ENCODE measurements around the gene WBP11. TPM values are rescaled to one million over a fixed set of nuclear protein-coding genes. Genes with fewer than 3 reads are reported as not detected.

The WBP11 gene
- total RNA-seq, 1 experiment from 2014 or later = 111 TPM

DNA sequence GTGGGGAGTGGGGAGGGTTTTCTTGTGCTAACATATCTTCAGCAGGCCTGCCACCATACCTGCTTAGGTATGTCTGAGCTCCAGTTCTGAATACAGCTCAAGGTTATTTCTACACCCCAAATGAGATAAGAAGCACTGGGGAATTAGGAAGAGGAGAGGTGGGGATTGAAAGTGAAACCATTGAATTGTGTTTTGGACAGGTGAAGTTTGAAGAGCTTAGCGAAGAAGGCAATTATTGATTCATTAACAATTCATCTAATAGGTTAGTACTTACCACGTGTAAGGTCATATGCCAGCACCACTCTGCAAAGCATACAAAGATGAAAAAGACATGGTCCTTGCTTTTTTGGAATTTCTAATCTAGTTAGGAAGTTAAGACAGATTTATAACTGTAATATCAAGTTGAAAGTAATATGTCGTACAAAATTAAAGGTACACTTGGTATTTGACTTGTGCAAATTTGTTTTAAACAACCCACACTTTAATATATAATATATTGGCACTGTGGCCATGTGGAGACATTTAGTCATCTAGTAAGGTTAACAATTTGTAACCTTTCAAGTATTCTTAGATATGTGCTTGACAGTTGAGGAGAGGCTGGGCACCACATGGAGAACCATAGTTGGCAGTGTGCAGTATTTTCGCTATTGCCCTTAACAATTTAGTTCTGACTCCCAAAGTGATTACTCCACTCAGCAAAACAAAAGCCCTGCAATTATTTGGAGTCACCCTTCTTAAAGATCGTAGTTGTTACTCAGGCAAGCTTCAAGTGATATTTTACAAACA, 7.1 kb upstream of the WBP11 start:
- no peak for ATAC-seq
- Mint-ChIP-seq H3K4me1 (no peaks in the 10 kb centered on the region), H3K27me3 (ENCODE audit: low read depth) (no peaks in the 10 kb centered on the region), H3K27ac (no peak overlapping the region), H3K4me3 (no peak overlapping the region), H3K36me3 (no peaks in the 10 kb centered on the region), H3K9me3 (no peaks in the 10 kb centered on the region)
- ChIA-PET CTCF (interaction anchor here (0.6 to 3.4 kb wide), 16 partner anchors 11 to 532 kb away, joined by 3 to 44 read pairs (median 4); partner anchors contain the start of gene RERG), POLR2A (no interaction called here)
- no peak for DNase-seq (ENCODE audit: low spot score)
- TF ChIP-seq OVOL2 (CRISPR knock-in tag; IDR thresholded peaks at IDR 0.05; ENCODE audit: borderline replicate concordance) = no peak
- TF ChIP-seq, protein P1, sequence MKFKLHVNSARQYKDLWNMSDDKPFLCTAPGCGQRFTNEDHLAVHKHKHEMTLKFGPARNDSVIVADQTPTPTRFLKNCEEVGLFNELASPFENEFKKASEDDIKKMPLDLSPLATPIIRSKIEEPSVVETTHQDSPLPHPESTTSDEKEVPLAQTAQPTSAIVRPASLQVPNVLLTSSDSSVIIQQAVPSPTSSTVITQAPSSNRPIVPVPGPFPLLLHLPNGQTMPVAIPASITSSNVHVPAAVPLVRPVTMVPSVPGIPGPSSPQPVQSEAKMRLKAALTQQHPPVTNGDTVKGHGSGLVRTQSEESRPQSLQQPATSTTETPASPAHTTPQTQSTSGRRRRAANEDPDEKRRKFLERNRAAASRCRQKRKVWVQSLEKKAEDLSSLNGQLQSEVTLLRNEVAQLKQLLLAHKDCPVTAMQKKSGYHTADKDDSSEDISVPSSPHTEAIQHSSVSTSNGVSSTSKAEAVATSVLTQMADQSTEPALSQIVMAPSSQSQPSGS (CRISPR knock-in tag; IDR thresholded peaks at IDR 0.05; ENCODE audit: borderline replicate concordance, low read depth) = no peak
- TF ChIP-seq FOXJ3 (CRISPR knock-in tag; IDR thresholded peaks at IDR 0.05; ENCODE audit: borderline replicate concordance) = no peak
- no peak for TF ChIP-seq SMAD4 (CRISPR knock-in tag; IDR thresholded peaks at IDR 0.05)
- TF ChIP-seq NR1H2 (CRISPR knock-in tag; IDR thresholded peaks at IDR 0.05) = no peak
- no peak for TF ChIP-seq GABPB1 (CRISPR knock-in tag; IDR thresholded peaks at IDR 0.05)
- TF ChIP-seq, protein P2, sequence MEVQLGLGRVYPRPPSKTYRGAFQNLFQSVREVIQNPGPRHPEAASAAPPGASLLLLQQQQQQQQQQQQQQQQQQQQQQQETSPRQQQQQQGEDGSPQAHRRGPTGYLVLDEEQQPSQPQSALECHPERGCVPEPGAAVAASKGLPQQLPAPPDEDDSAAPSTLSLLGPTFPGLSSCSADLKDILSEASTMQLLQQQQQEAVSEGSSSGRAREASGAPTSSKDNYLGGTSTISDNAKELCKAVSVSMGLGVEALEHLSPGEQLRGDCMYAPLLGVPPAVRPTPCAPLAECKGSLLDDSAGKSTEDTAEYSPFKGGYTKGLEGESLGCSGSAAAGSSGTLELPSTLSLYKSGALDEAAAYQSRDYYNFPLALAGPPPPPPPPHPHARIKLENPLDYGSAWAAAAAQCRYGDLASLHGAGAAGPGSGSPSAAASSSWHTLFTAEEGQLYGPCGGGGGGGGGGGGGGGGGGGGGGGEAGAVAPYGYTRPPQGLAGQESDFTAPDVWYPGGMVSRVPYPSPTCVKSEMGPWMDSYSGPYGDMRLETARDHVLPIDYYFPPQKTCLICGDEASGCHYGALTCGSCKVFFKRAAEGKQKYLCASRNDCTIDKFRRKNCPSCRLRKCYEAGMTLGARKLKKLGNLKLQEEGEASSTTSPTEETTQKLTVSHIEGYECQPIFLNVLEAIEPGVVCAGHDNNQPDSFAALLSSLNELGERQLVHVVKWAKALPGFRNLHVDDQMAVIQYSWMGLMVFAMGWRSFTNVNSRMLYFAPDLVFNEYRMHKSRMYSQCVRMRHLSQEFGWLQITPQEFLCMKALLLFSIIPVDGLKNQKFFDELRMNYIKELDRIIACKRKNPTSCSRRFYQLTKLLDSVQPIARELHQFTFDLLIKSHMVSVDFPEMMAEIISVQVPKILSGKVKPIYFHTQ (CRISPR knock-in tag; IDR thresholded peaks at IDR 0.05) = no peak
- TF ChIP-seq, protein P3, sequence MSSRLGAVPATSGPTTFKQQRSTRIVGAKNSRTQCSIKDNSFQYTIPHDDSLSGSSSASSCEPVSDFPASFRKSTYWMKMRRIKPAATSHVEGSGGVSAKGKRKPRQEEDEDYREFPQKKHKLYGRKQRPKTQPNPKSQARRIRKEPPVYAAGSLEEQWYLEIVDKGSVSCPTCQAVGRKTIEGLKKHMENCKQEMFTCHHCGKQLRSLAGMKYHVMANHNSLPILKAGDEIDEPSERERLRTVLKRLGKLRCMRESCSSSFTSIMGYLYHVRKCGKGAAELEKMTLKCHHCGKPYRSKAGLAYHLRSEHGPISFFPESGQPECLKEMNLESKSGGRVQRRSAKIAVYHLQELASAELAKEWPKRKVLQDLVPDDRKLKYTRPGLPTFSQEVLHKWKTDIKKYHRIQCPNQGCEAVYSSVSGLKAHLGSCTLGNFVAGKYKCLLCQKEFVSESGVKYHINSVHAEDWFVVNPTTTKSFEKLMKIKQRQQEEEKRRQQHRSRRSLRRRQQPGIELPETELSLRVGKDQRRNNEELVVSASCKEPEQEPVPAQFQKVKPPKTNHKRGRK (CRISPR knock-in tag; IDR thresholded peaks at IDR 0.05; ENCODE audit: borderline replicate concordance) = no peak
- no peak for TF ChIP-seq ETV6 (CRISPR knock-in tag; IDR thresholded peaks at IDR 0.05)
- no peak for TF ChIP-seq EMX1 (CRISPR knock-in tag; IDR thresholded peaks at IDR 0.05)
- TF ChIP-seq, protein P4, sequence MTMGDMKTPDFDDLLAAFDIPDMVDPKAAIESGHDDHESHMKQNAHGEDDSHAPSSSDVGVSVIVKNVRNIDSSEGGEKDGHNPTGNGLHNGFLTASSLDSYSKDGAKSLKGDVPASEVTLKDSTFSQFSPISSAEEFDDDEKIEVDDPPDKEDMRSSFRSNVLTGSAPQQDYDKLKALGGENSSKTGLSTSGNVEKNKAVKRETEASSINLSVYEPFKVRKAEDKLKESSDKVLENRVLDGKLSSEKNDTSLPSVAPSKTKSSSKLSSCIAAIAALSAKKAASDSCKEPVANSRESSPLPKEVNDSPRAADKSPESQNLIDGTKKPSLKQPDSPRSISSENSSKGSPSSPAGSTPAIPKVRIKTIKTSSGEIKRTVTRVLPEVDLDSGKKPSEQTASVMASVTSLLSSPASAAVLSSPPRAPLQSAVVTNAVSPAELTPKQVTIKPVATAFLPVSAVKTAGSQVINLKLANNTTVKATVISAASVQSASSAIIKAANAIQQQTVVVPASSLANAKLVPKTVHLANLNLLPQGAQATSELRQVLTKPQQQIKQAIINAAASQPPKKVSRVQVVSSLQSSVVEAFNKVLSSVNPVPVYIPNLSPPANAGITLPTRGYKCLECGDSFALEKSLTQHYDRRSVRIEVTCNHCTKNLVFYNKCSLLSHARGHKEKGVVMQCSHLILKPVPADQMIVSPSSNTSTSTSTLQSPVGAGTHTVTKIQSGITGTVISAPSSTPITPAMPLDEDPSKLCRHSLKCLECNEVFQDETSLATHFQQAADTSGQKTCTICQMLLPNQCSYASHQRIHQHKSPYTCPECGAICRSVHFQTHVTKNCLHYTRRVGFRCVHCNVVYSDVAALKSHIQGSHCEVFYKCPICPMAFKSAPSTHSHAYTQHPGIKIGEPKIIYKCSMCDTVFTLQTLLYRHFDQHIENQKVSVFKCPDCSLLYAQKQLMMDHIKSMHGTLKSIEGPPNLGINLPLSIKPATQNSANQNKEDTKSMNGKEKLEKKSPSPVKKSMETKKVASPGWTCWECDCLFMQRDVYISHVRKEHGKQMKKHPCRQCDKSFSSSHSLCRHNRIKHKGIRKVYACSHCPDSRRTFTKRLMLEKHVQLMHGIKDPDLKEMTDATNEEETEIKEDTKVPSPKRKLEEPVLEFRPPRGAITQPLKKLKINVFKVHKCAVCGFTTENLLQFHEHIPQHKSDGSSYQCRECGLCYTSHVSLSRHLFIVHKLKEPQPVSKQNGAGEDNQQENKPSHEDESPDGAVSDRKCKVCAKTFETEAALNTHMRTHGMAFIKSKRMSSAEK (CRISPR knock-in tag; IDR thresholded peaks at IDR 0.05; ENCODE audit: borderline replicate concordance) = no peak
- no peak for TF ChIP-seq ESRRA (CRISPR knock-in tag; IDR thresholded peaks at IDR 0.05; ENCODE audit: borderline replicate concordance)
- TF ChIP-seq, protein P5, sequence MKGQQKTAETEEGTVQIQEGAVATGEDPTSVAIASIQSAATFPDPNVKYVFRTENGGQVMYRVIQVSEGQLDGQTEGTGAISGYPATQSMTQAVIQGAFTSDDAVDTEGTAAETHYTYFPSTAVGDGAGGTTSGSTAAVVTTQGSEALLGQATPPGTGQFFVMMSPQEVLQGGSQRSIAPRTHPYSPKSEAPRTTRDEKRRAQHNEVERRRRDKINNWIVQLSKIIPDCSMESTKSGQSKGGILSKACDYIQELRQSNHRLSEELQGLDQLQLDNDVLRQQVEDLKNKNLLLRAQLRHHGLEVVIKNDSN (CRISPR knock-in tag; IDR thresholded peaks at IDR 0.05) = no peak
- TF ChIP-seq JAZF1 (CRISPR knock-in tag; IDR thresholded peaks at IDR 0.05) = no peak
- no peak for TF ChIP-seq ZNF396 (CRISPR knock-in tag; IDR thresholded peaks at IDR 0.05; ENCODE audit: borderline replicate concordance)
- no peak for TF ChIP-seq MXD4 (CRISPR knock-in tag; IDR thresholded peaks at IDR 0.05; ENCODE audit: borderline replicate concordance)
- TF ChIP-seq, protein P6, sequence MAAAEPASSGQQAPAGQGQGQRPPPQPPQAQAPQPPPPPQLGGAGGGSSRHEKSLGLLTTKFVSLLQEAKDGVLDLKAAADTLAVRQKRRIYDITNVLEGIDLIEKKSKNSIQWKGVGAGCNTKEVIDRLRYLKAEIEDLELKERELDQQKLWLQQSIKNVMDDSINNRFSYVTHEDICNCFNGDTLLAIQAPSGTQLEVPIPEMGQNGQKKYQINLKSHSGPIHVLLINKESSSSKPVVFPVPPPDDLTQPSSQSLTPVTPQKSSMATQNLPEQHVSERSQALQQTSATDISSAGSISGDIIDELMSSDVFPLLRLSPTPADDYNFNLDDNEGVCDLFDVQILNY (CRISPR knock-in tag; IDR thresholded peaks at IDR 0.05) = no peak
- TF ChIP-seq SMAD3 (CRISPR knock-in tag; IDR thresholded peaks at IDR 0.05; ENCODE audit: borderline replicate concordance) = no peak
- TF ChIP-seq KAT7 (CRISPR knock-in tag; IDR thresholded peaks at IDR 0.05; ENCODE audit: borderline replicate concordance) = no peak
- TF ChIP-seq, protein P7, sequence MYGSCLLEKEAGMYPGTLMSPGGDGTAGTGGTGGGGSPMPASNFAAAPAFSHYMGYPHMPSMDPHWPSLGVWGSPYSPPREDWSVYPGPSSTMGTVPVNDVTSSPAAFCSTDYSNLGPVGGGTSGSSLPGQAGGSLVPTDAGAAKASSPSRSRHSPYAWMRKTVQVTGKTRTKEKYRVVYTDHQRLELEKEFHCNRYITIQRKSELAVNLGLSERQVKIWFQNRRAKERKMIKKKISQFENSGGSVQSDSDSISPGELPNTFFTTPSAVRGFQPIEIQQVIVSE (CRISPR knock-in tag; IDR thresholded peaks at IDR 0.05; ENCODE audit: borderline replicate concordance) = no peak
